ENCODE measurements around the gene PFKFB3.

- TF ChIP-seq POLR2AphosphoS5 (IDR thresholded peaks at IDR 0.05) (no peak), CTCF (IDR thresholded peaks at IDR 0.05 in 8 of 11, conservative IDR thresholded peaks at IDR 0.05 in 3 of 11) (no peak)
These were observed 95.7 kb downstream of the PFKFB3 start for GRCh38 chr10:6298428-6298827.

All from spleen (tissue), 7 donors.